SK-N-SH (cell line): ENCODE measurements around the gene SIPA1.

Experiments used
- CHD2 ChIP-seq: fragments of 150-350 bp; IDR thresholded peaks from 2 replicates; pipeline ENCODE4 v1.6.1; 2018; ENCODE audit warnings: low read length; ENCODE audit not compliant: partially characterized antibody
- ELF1 ChIP-seq: IDR thresholded peaks from 2 replicates; pipeline ENCODE4 v1.4.0; 2012
- POLR2AphosphoS5 ChIP-seq: IDR thresholded peaks from 2 replicates; pipeline ENCODE4 v1.6.1; 2012; ENCODE audit warnings: low read depth, low read length
- SIN3A ChIP-seq: IDR thresholded peaks from 2 replicates; pipeline ENCODE4 v1.6.1; 2012; ENCODE audit warnings: low read depth, mild to moderate bottlenecking, low read length, moderate library complexity, borderline replicate concordance
- TAF1 ChIP-seq: IDR thresholded peaks from 2 replicates; pipeline ENCODE4 v1.6.1; 2012; ENCODE audit warnings: low read depth, mild to moderate bottlenecking, low read length, moderate library complexity, borderline replicate concordance
- ZBTB33 ChIP-seq: IDR thresholded peaks from 2 replicates; pipeline ENCODE4 v1.4.0; 2012; ENCODE audit warnings: low read depth, borderline replicate concordance
- TF ChIP-seq, protein P1 (sequence below): IDR thresholded peaks from 2 replicates; pipeline ENCODE4 v1.4.0; 2012; ENCODE audit warnings: low read depth
- TF ChIP-seq, protein P2 (sequence below): fragments of 200-600 bp; sonication (generic); IDR thresholded peaks from 2 replicates; pipeline ENCODE4 v1.6.1; 2017; ENCODE audit warnings: antibody characterized with exemption, mild to moderate bottlenecking, moderate library complexity

DNA sequence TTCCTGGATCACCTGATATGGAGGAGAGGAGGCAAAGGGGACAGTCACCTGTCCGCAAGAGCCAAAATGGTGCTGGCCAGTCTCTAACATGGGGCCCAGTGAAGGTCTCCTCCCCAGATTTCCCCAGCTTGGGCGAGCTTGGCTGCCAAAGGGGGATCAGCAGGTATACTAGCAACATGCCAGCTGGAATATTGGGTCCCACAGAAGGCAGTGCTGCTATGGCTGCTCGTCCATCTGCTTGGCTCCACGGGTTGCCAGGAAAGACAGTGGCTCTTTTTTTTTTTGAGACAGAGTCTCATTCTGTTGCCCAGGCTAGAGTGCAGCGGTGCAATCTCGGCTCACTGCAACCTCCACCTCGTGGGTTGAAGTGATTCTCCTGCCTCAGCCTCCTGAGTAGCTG, 61.4 kb downstream of the SIPA1 start:
- TF ChIP-seq, protein P1, sequence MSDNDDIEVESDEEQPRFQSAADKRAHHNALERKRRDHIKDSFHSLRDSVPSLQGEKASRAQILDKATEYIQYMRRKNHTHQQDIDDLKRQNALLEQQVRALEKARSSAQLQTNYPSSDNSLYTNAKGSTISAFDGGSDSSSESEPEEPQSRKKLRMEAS, result no peak
- TF ChIP-seq, protein P2, sequence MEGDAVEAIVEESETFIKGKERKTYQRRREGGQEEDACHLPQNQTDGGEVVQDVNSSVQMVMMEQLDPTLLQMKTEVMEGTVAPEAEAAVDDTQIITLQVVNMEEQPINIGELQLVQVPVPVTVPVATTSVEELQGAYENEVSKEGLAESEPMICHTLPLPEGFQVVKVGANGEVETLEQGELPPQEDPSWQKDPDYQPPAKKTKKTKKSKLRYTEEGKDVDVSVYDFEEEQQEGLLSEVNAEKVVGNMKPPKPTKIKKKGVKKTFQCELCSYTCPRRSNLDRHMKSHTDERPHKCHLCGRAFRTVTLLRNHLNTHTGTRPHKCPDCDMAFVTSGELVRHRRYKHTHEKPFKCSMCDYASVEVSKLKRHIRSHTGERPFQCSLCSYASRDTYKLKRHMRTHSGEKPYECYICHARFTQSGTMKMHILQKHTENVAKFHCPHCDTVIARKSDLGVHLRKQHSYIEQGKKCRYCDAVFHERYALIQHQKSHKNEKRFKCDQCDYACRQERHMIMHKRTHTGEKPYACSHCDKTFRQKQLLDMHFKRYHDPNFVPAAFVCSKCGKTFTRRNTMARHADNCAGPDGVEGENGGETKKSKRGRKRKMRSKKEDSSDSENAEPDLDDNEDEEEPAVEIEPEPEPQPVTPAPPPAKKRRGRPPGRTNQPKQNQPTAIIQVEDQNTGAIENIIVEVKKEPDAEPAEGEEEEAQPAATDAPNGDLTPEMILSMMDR, result no peak
- no peak for TF ChIP-seq SIN3A
- no peak for TF ChIP-seq ZBTB33
- TF ChIP-seq TAF1, result no peak
- TF ChIP-seq POLR2AphosphoS5, result no peak
- no peak for TF ChIP-seq ELF1
- no peak for TF ChIP-seq CHD2
